Common myeloid progenitor, CD34-positive (primary cell): ENCODE data around the gene PPP1R9A.
A peak's percentile ranks its signal among the peaks of the same experiment; 100 is the strongest.

Experiments used
- CTCF ChIA-PET: fragments of 350-600 bp; sonication (Branson Sonifier 250); formaldehyde crosslinking; loops from one replicate; lab custom pipeline; 2021; ENCODE audit warnings: antibody characterized with exemption; lab: Charles Lee
- POLR2A ChIA-PET: fragments of 350-600 bp; sonication (Branson Sonifier 250); formaldehyde crosslinking; loops from one replicate; lab custom pipeline; 2021; ENCODE audit warnings: antibody characterized with exemption; lab: Charles Lee
- DNase-seq, 3 donors: peaks; one replicate each; pipeline versions ENCODE4 v3.0.0 to v3.0.0-alpha.2; 2013
- H3K27ac ChIP-seq, 2 experiments: 1 replicate in 1 of 2; 2 replicates in 1 of 2; pipeline ENCODE4 v1.7.0; 2013; ENCODE audit warnings: inconsistent platforms in 2 of 2, low read length in 2 of 2, mild to moderate bottlenecking in 2 of 2, low read depth in 1 of 2, moderate library complexity in 1 of 2; ENCODE audit not compliant: severe bottlenecking in 2 of 2, insufficient read depth in 1 of 2, poor library complexity in 1 of 2
- H3K27me3 ChIP-seq, 5 experiments: replicated peaks in 2 of 5; 1 replicate in 3 of 5; 2 replicates in 2 of 5; pipeline versions ENCODE4 v1.6.1 to v1.7.0; 2013; ENCODE audit warnings: low read length in 4 of 5, mild to moderate bottlenecking in 2 of 5, moderate library complexity in 2 of 5, inconsistent platforms in 1 of 5; ENCODE audit not compliant: insufficient read depth in 5 of 5, control insufficient read depth in 4 of 5
- H3K36me3 ChIP-seq, 4 experiments: 1 replicate in 2 of 4; 2 replicates in 2 of 4; pipeline versions ENCODE4 v1.6.1 to v1.7.0; 2013; ENCODE audit warnings: low read length in 3 of 4, control low read depth in 1 of 4, mild to moderate bottlenecking in 1 of 4; ENCODE audit not compliant: control insufficient read depth in 4 of 4, insufficient read depth in 4 of 4
- H3K4me1 ChIP-seq, 4 experiments: 1 replicate in 3 of 4; 2 replicates in 1 of 4; pipeline versions ENCODE4 v1.6.1 to v1.7.1; 2013; ENCODE audit warnings: low read length in 3 of 4, mild to moderate bottlenecking in 3 of 4, control low read depth in 1 of 4, inconsistent platforms in 1 of 4, moderate library complexity in 1 of 4; ENCODE audit not compliant: control insufficient read depth in 4 of 4, insufficient read depth in 4 of 4; ENCODE audit errors: control extremely low read depth in 1 of 4
- H3K4me3 ChIP-seq, 7 experiments: 1 replicate in 4 of 7; 2 replicates in 3 of 7; pipeline versions ENCODE4 v1.5.1 to v1.7.0; 2013; ENCODE audit warnings: mild to moderate bottlenecking in 7 of 7, low read length in 6 of 7, moderate library complexity in 6 of 7, inconsistent platforms in 2 of 7, low read depth in 2 of 7, control low read depth in 1 of 7; ENCODE audit not compliant: insufficient read depth in 4 of 7, control insufficient read depth in 1 of 7; ENCODE audit errors: extremely low read depth in 1 of 7
- H3K9me3 ChIP-seq, 5 experiments: 1 replicate in 4 of 5; 2 replicates in 1 of 5; pipeline versions ENCODE4 v1.6.1 to v1.7.1; 2013; ENCODE audit warnings: low read length in 4 of 5, mild to moderate bottlenecking in 2 of 5, inconsistent platforms in 1 of 5, low read depth in 1 of 5, moderate library complexity in 1 of 5; ENCODE audit not compliant: control insufficient read depth in 4 of 5, insufficient read depth in 2 of 5; ENCODE audit errors: control extremely low read depth in 1 of 5
- WGBS: methylation state at CpG from one replicate; pipeline ENCODE4 v1.1.5; 2013; ENCODE audit not compliant: insufficient coverage; 5-methylcytosine and 5-hydroxymethylcytosine counted together

Gene PPP1R9A

GRCh38 chr7:95246831-95247370 is 339.5 kb downstream of the PPP1R9A start:
- H3K9me3 ChIP-seq: no peaks in the 10 kb centered on the region
- WGBS: 8% methylated on average over 5 of the region's 5 CpGs
- H3K4me3 ChIP-seq: no peak overlapping the region
- peaks cover 0 to 3% (median 0%) of the 10 kb centered on the region in 4 experiments for H3K36me3 ChIP-seq
- POLR2A ChIA-PET: no interaction called here
- H3K4me1 ChIP-seq: no peaks in the 10 kb centered on the region
- H3K27ac ChIP-seq: no peak overlapping the region
- peaks cover 0 to 3% (median 0%) of the 10 kb centered on the region in 5 experiments for H3K27me3 ChIP-seq
- CTCF ChIA-PET: interaction anchor here (0.7 to 1.4 kb wide), 8 partner anchors 15 to 797 kb away, joined by 3 to 6 read pairs (median 3); no protein-coding TSS in a partner anchor
- peak; percentile 60 to 83 (median 81) for DNase-seq

GRCh38 chr7:95250571-95250970 is 343.2 kb downstream of the PPP1R9A start:
- ChIA-PET POLR2A (no interaction called here), CTCF (no interaction called here)
- 96% methylated on average over 3 of the region's 6 CpGs for WGBS
- Histone ChIP-seq H3K27me3 (peaks cover 0 to 3% (median 0%) of the 10 kb centered on the region in 5 experiments), H3K27ac (no peak overlapping the region), H3K36me3 (peaks cover 0 to 4% (median 0%) of the 10 kb centered on the region in 4 experiments), H3K4me1 (no peaks in the 10 kb centered on the region), H3K9me3 (no peaks in the 10 kb centered on the region), H3K4me3 (no peak overlapping the region)
- DNase-seq: no peak

GRCh38 chr7:95251966-95252365 is 344.6 kb downstream of the PPP1R9A start:
- H3K9me3 ChIP-seq: no peaks in the 10 kb centered on the region
- H3K4me3 ChIP-seq: no peak overlapping the region
- no peak overlapping the region for H3K27ac ChIP-seq
- CTCF ChIA-PET: interaction anchor here (0.7 to 1.3 kb wide), 3 partner anchors 158 to 803 kb away, joined by 3 read pairs; no protein-coding TSS in a partner anchor
- POLR2A ChIA-PET: no interaction called here
- H3K4me1 ChIP-seq: no peaks in the 10 kb centered on the region
- H3K36me3 ChIP-seq: peaks cover 0 to 4% (median 0%) of the 10 kb centered on the region in 4 experiments
- no peaks in the 10 kb centered on the region for H3K27me3 ChIP-seq
- no CpG with 5 or more reads among the region's 1 CpG for WGBS
- no peak for DNase-seq

- DNase-seq: no peak
- no peak overlapping the region for H3K4me3 ChIP-seq
- no CpG with 5 or more reads among the region's 1 CpG for WGBS
- ChIA-PET CTCF (interaction anchor here (0.6 kb wide), 1 partner anchor 12 kb away, joined by 3 read pairs; no protein-coding TSS in a partner anchor), POLR2A (interaction anchor here (0.6 kb wide), 1 partner anchor 56 kb away, joined by 3 read pairs; no protein-coding TSS in a partner anchor)
- no peaks in the 10 kb centered on the region for H3K9me3 ChIP-seq
- H3K27ac ChIP-seq: no peak overlapping the region
- peaks cover 0 to 4% (median 0%) of the 10 kb centered on the region in 4 experiments for H3K36me3 ChIP-seq
- H3K4me1 ChIP-seq: no peaks in the 10 kb centered on the region
- no peaks in the 10 kb centered on the region for H3K27me3 ChIP-seq
Observed at GRCh38 chr7:95253986-95254385, 346.6 kb downstream of the PPP1R9A start.

GRCh38 chr7:95255691-95256090 is 348.3 kb downstream of the PPP1R9A start:
- Histone ChIP-seq H3K27me3 (no peaks in the 10 kb centered on the region), H3K4me1 (no peaks in the 10 kb centered on the region), H3K27ac (no peak overlapping the region), H3K36me3 (peaks cover 0 to 4% (median 0%) of the 10 kb centered on the region in 4 experiments), H3K9me3 (no peaks in the 10 kb centered on the region), H3K4me3 (no peak overlapping the region)
- DNase-seq: no peak
- ChIA-PET POLR2A (no interaction called here), CTCF (no interaction called here)

GRCh38 chr7:95261895-95262415 is 354.6 kb downstream of the PPP1R9A start:
- ChIA-PET CTCF (interaction anchor here (1.3 kb wide), 1 partner anchor 15 kb away, joined by 3 read pairs; no protein-coding TSS in a partner anchor), POLR2A (no interaction called here)
- Histone ChIP-seq H3K4me3 (no peak overlapping the region), H3K27ac (no peak overlapping the region), H3K36me3 (no peaks in the 10 kb centered on the region), H3K4me1 (no peaks in the 10 kb centered on the region), H3K9me3 (no peaks in the 10 kb centered on the region), H3K27me3 (peaks cover 0 to 2% (median 0%) of the 10 kb centered on the region in 5 experiments)
- no peak for DNase-seq

GRCh38 chr7:95262875-95263274 is 355.5 kb downstream of the PPP1R9A start:
- no CpG with 5 or more reads among the region's 2 CpGs for WGBS
- Histone ChIP-seq H3K4me1 (no peaks in the 10 kb centered on the region), H3K36me3 (no peaks in the 10 kb centered on the region), H3K27me3 (peaks cover 0 to 2% (median 0%) of the 10 kb centered on the region in 5 experiments), H3K4me3 (no peak overlapping the region), H3K27ac (no peak overlapping the region), H3K9me3 (no peaks in the 10 kb centered on the region)
- CTCF ChIA-PET: interaction anchor here (1.3 kb wide), 1 partner anchor 16 kb away, joined by 3 read pairs; no protein-coding TSS in a partner anchor
- no peak for DNase-seq
- POLR2A ChIA-PET: no interaction called here
